Right hindlimb (tissue), 1 donor: ENCODE data around the gene RPGR.

ENCODE experiments used
- DNase-seq: peaks from one replicate; pipeline ENCODE4 v3.0.0-alpha.2; 2018

The RPGR gene

GRCh38 chrX:38327007-38327774, at the start of gene RPGR:
RPGR (minus strand) TSS chrX:38327509; CDS start chrX:38327367, 142 bp downstream.
- peak; percentile 96 for DNase-seq

- DNase-seq: no peak
These were observed 49.4 kb upstream of the RPGR start for GRCh38 chrX:38376747-38377146.

GRCh38 chrX:38375891-38376290, 48.6 kb upstream of the RPGR start:
- no peak for DNase-seq

- DNase-seq: no peak
These were observed 47.1 kb upstream of the RPGR start for GRCh38 chrX:38374431-38374830.

- DNase-seq: no peak
These were observed 44.3 kb upstream of the RPGR start for GRCh38 chrX:38371641-38372040.

- no peak for DNase-seq
These were observed 41.5 kb upstream of the RPGR start for GRCh38 chrX:38368774-38369173.

GRCh38 chrX:38365954-38366353, 38.6 kb upstream of the RPGR start:
- DNase-seq: no peak

- no peak for DNase-seq
These were observed 35.7 kb upstream of the RPGR start for GRCh38 chrX:38363046-38363445.

- DNase-seq: no peak
These were observed 30.7 kb upstream of the RPGR start for GRCh38 chrX:38357747-38358673.

GRCh38 chrX:38356401-38356800, 29.1 kb upstream of the RPGR start:
- no peak for DNase-seq

- no peak for DNase-seq
These were observed 25.1 kb upstream of the RPGR start, which contains the start of gene OTC for GRCh38 chrX:38352362-38352761. OTC (plus strand) TSS chrX:38352604; CDS start chrX:38352697, 93 bp downstream.

- DNase-seq: no peak
These were observed 24.0 kb upstream of the RPGR start for GRCh38 chrX:38351346-38351745.

GRCh38 chrX:38347136-38347535, 19.8 kb upstream of the RPGR start:
- DNase-seq: no peak

- DNase-seq: no peak
These were observed 18.8 kb upstream of the RPGR start for GRCh38 chrX:38346150-38346549.

- DNase-seq: no peak
These were observed 15.8 kb upstream of the RPGR start for GRCh38 chrX:38342853-38343778.

- DNase-seq: no peak
These were observed 14.1 kb upstream of the RPGR start for GRCh38 chrX:38341442-38341841.

- DNase-seq: no peak
These were observed 9.4 kb upstream of the RPGR start for GRCh38 chrX:38336538-38337240.

- DNase-seq: no peak
These were observed 8.1 kb upstream of the RPGR start for GRCh38 chrX:38335382-38335781.

- no peak for DNase-seq
These were observed 5.2 kb upstream of the RPGR start for GRCh38 chrX:38332505-38332904.

- DNase-seq: no peak
These were observed 419 bp upstream of the RPGR start for GRCh38 chrX:38327775-38328081.

- no peak for DNase-seq
These were observed 1.2 kb downstream of the RPGR start for GRCh38 chrX:38326086-38326485.

GRCh38 chrX:38320819-38321218, 6.5 kb downstream of the RPGR start:
- no peak for DNase-seq
